ENCODE results near the gene RPIA.

Gene RPIA

GRCh38 chr2:88658326-88658725 lies 33.1 kb upstream of the RPIA start:
- no peak for TF ChIP-seq CTCF (IDR thresholded peaks at IDR 0.05; ENCODE audit: extremely low read depth, insufficient read depth, missing control alignments)
- in situ Hi-C loops (cut with MboI; ENCODE audit: low pct_unique_long_range_greater_than_20kb, low sequenced_read_pairs, unreplicated experiment), result loop anchor here (25.0 kb wide), 1 partner anchor 271 kb away; no protein-coding TSS in a partner anchor
- DNase-seq (ENCODE audit: low spot score), result no peak

- DNase-seq (ENCODE audit: low spot score), result no peak
- in situ Hi-C loops (cut with MboI; ENCODE audit: low pct_unique_long_range_greater_than_20kb, low sequenced_read_pairs, unreplicated experiment), result loop anchor here (25.0 kb wide), 1 partner anchor 272 kb away; no protein-coding TSS in a partner anchor
- TF ChIP-seq CTCF (IDR thresholded peaks at IDR 0.05; ENCODE audit: extremely low read depth, insufficient read depth, missing control alignments), result no peak
Measured at GRCh38 chr2:88658881-88659537, 32.5 kb upstream of the RPIA start.

GRCh38 chr2:88659538-88659915 lies 31.9 kb upstream of the RPIA start:
- TF ChIP-seq CTCF (IDR thresholded peaks at IDR 0.05; ENCODE audit: extremely low read depth, insufficient read depth, missing control alignments), result no peak
- in situ Hi-C loops (cut with MboI; ENCODE audit: low pct_unique_long_range_greater_than_20kb, low sequenced_read_pairs, unreplicated experiment), result loop anchor here (25.0 kb wide), 1 partner anchor 272 kb away; no protein-coding TSS in a partner anchor
- no peak for DNase-seq (ENCODE audit: low spot score)

GRCh38 chr2:88660622-88661021 lies 30.9 kb upstream of the RPIA start:
- in situ Hi-C loops (cut with MboI; ENCODE audit: low pct_unique_long_range_greater_than_20kb, low sequenced_read_pairs, unreplicated experiment), result loop anchor here (10.0 to 25.0 kb wide), 2 partner anchors 86 to 273 kb away; no protein-coding TSS in a partner anchor
- no peak for DNase-seq (ENCODE audit: low spot score)
- no peak for TF ChIP-seq CTCF (IDR thresholded peaks at IDR 0.05; ENCODE audit: extremely low read depth, insufficient read depth, missing control alignments)

- in situ Hi-C loops (cut with MboI; ENCODE audit: low pct_unique_long_range_greater_than_20kb, low sequenced_read_pairs, unreplicated experiment), result loop anchor here (10.0 to 25.0 kb wide), 2 partner anchors 92 to 279 kb away; no protein-coding TSS in a partner anchor
- DNase-seq (ENCODE audit: low spot score), result no peak
Measured at GRCh38 chr2:88666576-88666975, 24.9 kb upstream of the RPIA start.

GRCh38 chr2:88667219-88667618 lies 24.3 kb upstream of the RPIA start:
- in situ Hi-C loops (cut with MboI; ENCODE audit: low pct_unique_long_range_greater_than_20kb, low sequenced_read_pairs, unreplicated experiment), result loop anchor here (10.0 to 25.0 kb wide), 2 partner anchors 92 to 280 kb away; no protein-coding TSS in a partner anchor
- no peak for DNase-seq (ENCODE audit: low spot score)
- no peak for TF ChIP-seq CTCF (IDR thresholded peaks at IDR 0.05; ENCODE audit: extremely low read depth, insufficient read depth, missing control alignments)

More at GRCh38 chr2:88666576-88666975, 24.9 kb upstream of the RPIA start:
- no peak for TF ChIP-seq CTCF (IDR thresholded peaks at IDR 0.05; ENCODE audit: extremely low read depth, insufficient read depth, missing control alignments)

All from GM13977 (cell line).